GM18502 (cell line): ENCODE results near the gene NLRP1.
"Not testable (repeated sequence)": the region's sequence is repeated elsewhere in the genome, so short reads cannot be mapped to it uniquely, and the experiment has no call there.

ENCODE experiments used
- ATAC-seq: cut with Tn5 transposase; IDR thresholded peaks from one replicate; pipeline ENCODE4 v1.9.1; 2021; ENCODE audit warnings: mild to moderate bottlenecking; ENCODE audit not compliant: unreplicated experiment, poor library complexity

The NLRP1 gene

GRCh38 chr17:5588584-5588983, 4.3 kb upstream of the NLRP1 start:
- no peak for ATAC-seq

DNA sequence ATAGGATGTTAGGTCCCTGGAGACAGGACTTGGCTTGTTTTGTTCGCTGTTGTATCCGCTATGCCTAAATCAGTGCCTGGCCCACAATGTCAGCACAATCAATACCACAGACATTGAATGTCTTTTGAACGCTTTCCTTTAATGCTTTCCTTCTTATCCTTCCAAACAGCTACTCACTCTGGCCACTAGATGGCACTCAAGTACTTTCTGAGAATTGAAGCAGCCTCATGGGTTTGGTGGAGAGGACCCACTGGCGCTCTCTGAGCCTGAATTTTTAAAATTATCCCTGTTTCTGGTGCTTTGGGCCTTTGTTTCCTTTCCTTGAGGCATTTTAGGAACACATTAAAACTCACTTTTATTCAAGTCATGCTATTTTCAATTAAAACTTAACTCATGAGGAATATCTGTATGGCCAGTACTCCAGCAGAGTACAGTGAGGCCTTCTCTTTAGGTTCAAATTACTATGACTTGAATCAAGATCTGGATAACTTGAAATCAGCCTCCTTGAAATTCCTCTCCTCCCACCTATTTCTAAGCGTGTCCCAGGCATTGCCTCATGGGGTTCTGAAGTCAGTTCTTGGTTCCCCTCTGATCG, 3.2 kb upstream of the NLRP1 start:
- ATAC-seq = no peak

GRCh38 chr17:5585836-5586521, 1.7 kb upstream of the NLRP1 start:
- no peak for ATAC-seq

- no peak for ATAC-seq
These were observed 1.0 kb upstream of the NLRP1 start for GRCh38 chr17:5585287-5585794.

DNA sequence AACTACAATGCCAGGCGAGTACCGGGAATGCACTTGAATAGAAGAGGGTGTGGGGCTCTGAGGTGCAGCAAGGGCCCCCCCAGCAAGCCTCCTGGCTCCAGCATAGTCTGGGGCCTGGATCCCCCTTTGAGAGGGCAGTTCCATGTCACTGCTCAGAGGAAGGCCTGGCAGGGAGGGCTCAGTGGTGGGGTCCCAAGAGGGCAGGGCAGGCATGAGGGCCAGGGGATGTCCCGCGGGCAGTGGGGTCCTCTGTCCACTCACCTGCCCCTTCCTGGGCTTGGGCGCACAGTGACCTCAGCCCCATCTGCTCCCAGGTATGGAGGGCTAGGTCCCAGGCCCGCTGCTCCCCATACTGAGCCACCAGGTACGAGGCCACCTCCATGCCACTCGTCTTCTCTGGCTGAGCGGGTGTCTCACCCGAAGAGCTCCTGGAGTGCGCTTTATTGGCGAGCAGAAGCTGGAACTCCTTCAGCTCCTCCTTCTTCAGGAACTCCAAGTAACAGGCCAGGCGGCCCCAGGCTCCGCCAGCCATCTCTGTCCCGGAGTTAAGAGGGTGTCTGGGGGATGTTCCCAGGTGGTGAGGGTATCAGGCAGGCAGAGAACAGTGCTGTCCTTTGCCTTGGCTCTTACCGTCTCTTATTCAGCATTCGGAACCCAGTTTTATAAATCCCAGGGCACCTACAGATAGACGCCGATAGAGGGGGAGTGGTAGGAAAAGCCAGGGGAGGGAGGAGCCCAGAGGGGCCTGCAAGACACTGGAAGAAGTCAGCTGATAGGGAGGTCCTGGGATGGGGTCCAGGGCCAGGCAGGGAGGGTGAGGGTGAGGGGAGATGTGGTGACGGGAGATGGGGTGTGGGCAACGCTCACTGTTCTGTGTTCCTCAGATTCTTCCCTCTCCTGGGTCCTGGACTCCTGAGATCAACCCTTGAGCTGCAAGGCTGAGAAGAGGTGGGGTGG, 605 bp downstream of the NLRP1 start:
- peak; percentile 5 for ATAC-seq

GRCh38 chr17:5582209-5583185, 1.8 kb downstream of the NLRP1 start:
- no peak for ATAC-seq

DNA sequence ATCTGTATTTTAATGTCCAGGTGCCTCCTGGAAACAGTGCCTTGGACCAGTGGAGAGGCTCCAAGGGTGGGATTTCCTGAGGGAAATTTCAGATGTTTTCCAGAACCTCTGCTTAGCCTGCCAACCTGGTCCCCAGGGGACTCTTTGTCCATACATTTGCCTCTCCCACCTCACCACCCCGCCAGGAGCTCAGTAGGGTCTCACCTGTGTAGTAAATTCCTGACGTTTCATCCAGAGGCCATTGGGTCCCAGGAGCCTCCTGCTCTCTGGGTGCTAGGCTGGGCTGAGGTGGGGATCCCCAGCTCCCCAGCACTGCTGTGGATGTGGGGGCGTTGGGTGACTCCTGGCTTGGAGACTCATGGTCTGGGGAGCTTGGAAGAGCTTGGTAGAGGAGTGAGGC, 2.7 kb downstream of the NLRP1 start:
- ATAC-seq = no peak

GRCh38 chr17:5580969-5581368, 3.3 kb downstream of the NLRP1 start:
- no peak for ATAC-seq

- ATAC-seq = no peak
These were observed 3.9 kb downstream of the NLRP1 start for GRCh38 chr17:5580367-5580766.

- not testable (repeated sequence) for ATAC-seq
These were observed 5.5 kb downstream of the NLRP1 start for GRCh38 chr17:5578768-5579167.

DNA sequence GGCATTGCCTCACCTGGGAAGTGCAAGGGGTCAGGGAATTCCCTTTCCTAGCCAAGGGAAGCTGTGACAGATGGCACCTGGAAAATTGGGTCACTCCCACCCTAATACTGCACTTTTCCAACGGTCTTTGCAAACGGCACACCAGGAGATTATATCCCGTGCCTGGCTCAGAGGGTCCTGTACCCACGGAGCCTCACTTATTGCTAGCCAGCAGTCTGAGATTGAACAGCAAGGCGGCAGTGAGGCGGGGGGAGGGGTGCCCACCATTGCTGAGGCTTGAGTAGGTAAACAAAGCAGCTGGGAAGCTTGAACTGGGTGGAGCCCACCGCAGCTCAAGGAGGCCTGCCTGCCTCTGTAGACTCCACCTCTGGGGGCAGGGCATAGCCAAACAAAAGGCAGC, 11.3 kb downstream of the NLRP1 start:
- not testable (repeated sequence) for ATAC-seq

- ATAC-seq = no peak
These were observed 13.0 kb downstream of the NLRP1 start for GRCh38 chr17:5571281-5571680.

DNA sequence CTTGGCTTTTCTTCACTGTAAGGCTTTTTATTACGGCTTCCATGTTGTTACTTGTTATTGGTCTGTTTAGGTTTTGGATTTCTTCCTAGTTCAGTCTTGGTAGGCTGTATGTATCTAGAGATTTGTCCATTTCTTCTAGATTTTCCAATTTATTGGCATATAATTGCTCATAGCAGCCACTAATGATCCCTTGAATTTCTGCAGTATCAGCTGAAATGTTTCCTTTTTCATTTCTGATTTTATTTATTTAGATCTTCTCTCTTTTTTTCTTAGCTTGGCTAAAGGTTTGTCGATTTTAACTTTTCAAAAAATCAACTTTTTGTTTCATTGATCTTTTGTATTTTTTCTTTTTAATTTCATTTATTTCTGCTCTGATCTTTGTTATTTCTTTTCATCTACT, 18.5 kb downstream of the NLRP1 start:
- ATAC-seq = no peak

- ATAC-seq = no peak
These were observed 20.9 kb downstream of the NLRP1 start for GRCh38 chr17:5563456-5563855.

GRCh38 chr17:5562661-5563360, 21.5 kb downstream of the NLRP1 start:
- ATAC-seq = no peak

DNA sequence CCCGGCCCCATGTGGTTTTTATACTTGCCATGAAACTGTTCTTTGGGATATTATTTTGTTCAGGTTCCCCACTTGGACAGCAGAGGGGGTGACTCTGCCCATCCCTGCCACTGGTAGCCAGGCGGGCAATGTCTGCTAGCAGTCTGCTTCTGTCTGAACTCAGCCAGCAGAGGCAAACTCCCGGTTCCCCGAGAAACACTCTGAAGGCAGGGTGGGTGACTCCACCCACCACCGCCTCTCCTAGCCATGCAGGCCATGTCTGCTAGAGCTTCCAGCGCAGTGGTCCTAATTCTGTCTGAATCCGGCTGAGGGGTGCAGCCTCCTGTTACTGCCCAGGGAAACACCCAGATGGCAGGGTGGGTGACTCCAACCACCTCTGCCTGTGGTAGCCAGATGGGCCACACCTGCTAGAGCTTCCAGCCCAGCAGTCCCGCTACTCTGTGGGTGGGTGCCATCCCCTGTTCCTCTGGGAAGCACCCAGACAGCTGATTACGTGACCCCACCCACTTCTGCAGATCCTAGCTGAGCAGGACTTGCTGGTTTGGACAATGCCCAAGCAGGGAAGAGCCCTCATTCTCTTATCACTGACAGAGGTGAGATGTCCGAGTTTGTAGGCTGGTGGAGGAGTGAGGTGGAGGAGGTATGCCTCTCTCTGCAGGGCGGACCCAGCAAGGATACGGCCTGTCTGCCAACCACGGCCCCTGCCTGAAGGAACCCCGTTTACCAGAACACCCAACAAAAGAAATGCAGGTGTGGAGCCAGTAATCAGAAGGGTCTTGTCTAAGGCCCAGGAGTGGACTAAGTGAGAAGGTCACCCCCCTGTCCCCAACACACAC, 22.4 kb downstream of the NLRP1 start:
- no peak for ATAC-seq

- no peak for ATAC-seq
These were observed 23.8 kb downstream of the NLRP1 start for GRCh38 chr17:5560361-5560988.
